Stomach (tissue), 9 donors: ENCODE data around the gene APOL4. TPM values are rescaled to one million over a fixed set of nuclear protein-coding genes. Genes with fewer than 3 reads are reported as not detected.
A peak's percentile ranks its signal among the peaks of the same experiment; 100 is the strongest.

ENCODE experiments used
- DNase-seq, 2 donors: peaks; one replicate each; pipeline versions ENCODE4 v3.0.0 to v3.0.0-alpha.2; 2013 to 2019
- H3K27ac ChIP-seq, 5 donors: fragments of 200-600 bp in 4 of 5; sonication (generic) in 4 of 5; one replicate each; pipeline ENCODE4 v1.5.1; 2013 to 2019; ENCODE audit warnings: mild to moderate bottlenecking in 1 of 5, moderate library complexity in 1 of 5
- H3K27me3 ChIP-seq, 3 donors: fragments of 200-600 bp; sonication (generic); one replicate each; pipeline ENCODE4 v1.5.1; 2017 to 2019; ENCODE audit warnings: mixed run types in 1 of 3
- H3K36me3 ChIP-seq, 4 donors: fragments of 200-600 bp; sonication (generic); 1 replicate in 3 of 4; 2 replicates in 1 of 4; pipeline ENCODE4 v1.5.1; 2016 to 2019
- H3K4me1 ChIP-seq, 4 donors: fragments of 200-600 bp; sonication (generic); one replicate each; pipeline ENCODE4 v1.5.1; 2016 to 2019
- H3K4me3 ChIP-seq, 4 donors: fragments of 200-600 bp; sonication (generic) in 3 of 4; one replicate each; pipeline ENCODE4 v1.5.1; 2016 to 2019; ENCODE audit warnings: mild to moderate bottlenecking in 1 of 4
- H3K9me3 ChIP-seq, 4 donors: fragments of 200-600 bp; sonication (generic); one replicate each; pipeline ENCODE4 v1.5.1; 2016 to 2019
- CTCF ChIP-seq, 7 experiments: fragments of 450-650 bp in 4 of 7; fragments of 200-600 bp in 3 of 7; sonication (generic) in 3 of 7; IDR thresholded peaks; one replicate each; pipeline ENCODE4 v1.5.1; 2016 to 2019; ENCODE audit warnings: antibody characterized with exemption in 7 of 7, control low read depth in 2 of 7, mild to moderate bottlenecking in 1 of 7
- EP300 ChIP-seq: sonication (generic); formaldehyde crosslinking; IDR thresholded peaks from one replicate; pipeline ENCODE4 v1.6.1; 2017; ENCODE audit warnings: antibody characterized with exemption
- POLR2A ChIP-seq, 4 donors: fragments of 450-650 bp; IDR thresholded peaks; one replicate each; pipeline ENCODE4 v1.6.1; 2016; ENCODE audit warnings: antibody characterized with exemption in 4 of 4, control low read depth in 2 of 4, mild to moderate bottlenecking in 1 of 4, moderate library complexity in 1 of 4
- POLR2AphosphoS5 ChIP-seq, 3 donors: sonication (generic); formaldehyde crosslinking; IDR thresholded peaks; one replicate each; pipeline ENCODE4 v1.6.1; 2016; ENCODE audit warnings: antibody characterized with exemption in 3 of 3
- WGBS, 5 donors: extraction: QIAGEN DNeasy Blood & Tissue Kit in 3 of 5; methylation state at CpG; one replicate each; pipeline versions ENCODE4 v1.1.5 to v1.1.7; 2013 to 2018; 5-methylcytosine and 5-hydroxymethylcytosine counted together
- intact Hi-C: fragments of 100-400 bp; cut with DNase I; formaldehyde crosslinking; loops from one replicate; pipeline ENCODE4 v1.15.1; 2023; ENCODE audit warnings: low total_unique reads
- polyA plus RNA-seq, 3 donors: library from polyadenylated mRNA; stranded (reverse); fragments of 200-250 nt; gene quantifications; one replicate each; pipeline ENCODE4 v1.2.3, GENCODE V29; 2013
- total RNA-seq, 5 donors: library from RNA; depleted of rRNA; stranded (reverse); fragments of >200 nt; gene quantifications; one replicate each; pipeline versions ENCODE4 v1.1.0 to v1.2.3, GENCODE V29; 2014 to 2016
- donor health status: healthy with polysubstance abuse.
- donor health status: Bipolar disorder and iron deficiency.
- donor health status: healthy.

The APOL4 gene
- total and polyA plus RNA-seq, 8 donors = 1.2 to 13.2 (median 8.9) TPM; not detected in 2

GRCh38 chr22:36166086-36166485 is 35.5 kb downstream of the APOL4 start:
- 95 to 100% (median 97%) methylated on average over 3 of the region's 3 CpGs for WGBS, 5 donors
- no peaks in the 10 kb centered on the region for H3K36me3 ChIP-seq
- no peak overlapping the region for H3K27ac ChIP-seq
- peaks cover 1 to 14% (median 3%) of the 10 kb centered on the region in 4 donors for H3K4me1 ChIP-seq
- DNase-seq = no peak
- intact Hi-C loops = no loop called here
- H3K4me3 ChIP-seq = no peak overlapping the region
- H3K9me3 ChIP-seq = no peaks in the 10 kb centered on the region
- no peaks in the 10 kb centered on the region for H3K27me3 ChIP-seq
- TF ChIP-seq EP300 (no peak), POLR2A (IDR thresholded peaks at IDR 0.05) (no peak)

- no peaks in the 10 kb centered on the region for H3K27me3 ChIP-seq
- no peak overlapping the region for H3K27ac ChIP-seq
- no peak for DNase-seq
- no peak overlapping the region for H3K4me3 ChIP-seq
- peaks cover 10 to 23% (median 11%) of the 10 kb centered on the region in 4 donors for H3K4me1 ChIP-seq
- TF ChIP-seq POLR2A (IDR thresholded peaks at IDR 0.05) = no peak
- no peak for TF ChIP-seq EP300
- TF ChIP-seq POLR2AphosphoS5 (IDR thresholded peaks at IDR 0.05) = no peak
- no peak for TF ChIP-seq CTCF (IDR thresholded peaks at IDR 0.05)
- WGBS, 5 donors = 91 to 94% (median 92%) methylated on average over 2 of the region's 2 CpGs
- no peaks in the 10 kb centered on the region for H3K36me3 ChIP-seq
- H3K9me3 ChIP-seq = no peaks in the 10 kb centered on the region
- intact Hi-C loops = no loop called here
These were observed 36.5 kb downstream of the APOL4 start for GRCh38 chr22:36165141-36165540.

DNA sequence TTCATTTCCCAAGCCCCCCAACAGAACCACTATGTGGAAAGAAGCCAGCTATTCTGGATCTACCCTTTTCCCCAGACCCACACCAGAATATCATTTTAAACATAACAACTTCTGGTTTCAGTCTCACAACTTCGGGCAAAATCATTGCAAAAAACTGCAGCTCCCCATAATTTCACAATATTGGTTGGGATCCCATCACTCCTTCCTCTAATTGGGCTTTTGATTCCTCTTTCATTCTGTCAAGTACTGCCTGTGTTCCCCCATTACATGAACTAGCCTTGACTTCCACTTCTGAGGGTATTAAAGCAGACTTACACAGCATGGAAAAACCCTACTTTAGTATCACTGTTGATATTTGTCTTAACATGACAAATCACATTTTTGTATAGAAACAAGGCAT is 37.0 kb downstream of the APOL4 start:
- no peak for TF ChIP-seq POLR2AphosphoS5 (IDR thresholded peaks at IDR 0.05)
- no peak for TF ChIP-seq EP300
- TF ChIP-seq POLR2A (IDR thresholded peaks at IDR 0.05) = no peak
- no peak for TF ChIP-seq CTCF (IDR thresholded peaks at IDR 0.05)
- no peaks in the 10 kb centered on the region for H3K36me3 ChIP-seq
- DNase-seq = no peak
- H3K4me3 ChIP-seq = no peak overlapping the region
- H3K4me1 ChIP-seq = peaks cover 14 to 28% (median 15%) of the 10 kb centered on the region in 4 donors
- WGBS, 5 donors = 76 to 89% (median 87%) methylated on average over 1 of the region's 1 CpG
- H3K9me3 ChIP-seq = no peaks in the 10 kb centered on the region
- H3K27me3 ChIP-seq = no peaks in the 10 kb centered on the region
- H3K27ac ChIP-seq = peak overlapping the region in 2 of 5 donors; percentile 0 to 15
- intact Hi-C loops = no loop called here

GRCh38 chr22:36163497-36163896 is 38.1 kb downstream of the APOL4 start:
- TF ChIP-seq EP300 = no peak
- TF ChIP-seq POLR2AphosphoS5 (IDR thresholded peaks at IDR 0.05) = no peak
- no peak for TF ChIP-seq POLR2A (IDR thresholded peaks at IDR 0.05)
- no peak for TF ChIP-seq CTCF (IDR thresholded peaks at IDR 0.05)
- WGBS, 5 donors = 90 to 94% (median 93%) methylated on average over 2 of the region's 2 CpGs
- intact Hi-C loops = no loop called here
- no peak for DNase-seq
- Histone ChIP-seq H3K27me3 (no peaks in the 10 kb centered on the region), H3K27ac (peak overlapping the region in 1 of 5 donors; percentile 86), H3K36me3 (no peaks in the 10 kb centered on the region), H3K4me3 (no peak overlapping the region), H3K9me3 (no peaks in the 10 kb centered on the region), H3K4me1 (peaks cover 14 to 38% (median 23%) of the 10 kb centered on the region in 4 donors)
